GM12872 (cell line): ENCODE results near the gene CAND2.

ENCODE experiments used
- CTCF ChIP-seq: IDR thresholded peaks from 3 replicates; pipeline ENCODE4 v1.5.1; 2011; ENCODE audit warnings: low read depth, mild to moderate bottlenecking, low read length, moderate library complexity; ENCODE audit not compliant: insufficient read depth

Gene CAND2

GRCh38 chr3:12759693-12760565, 36.6 kb upstream of the CAND2 start:
- TF ChIP-seq CTCF, result no peak

DNA sequence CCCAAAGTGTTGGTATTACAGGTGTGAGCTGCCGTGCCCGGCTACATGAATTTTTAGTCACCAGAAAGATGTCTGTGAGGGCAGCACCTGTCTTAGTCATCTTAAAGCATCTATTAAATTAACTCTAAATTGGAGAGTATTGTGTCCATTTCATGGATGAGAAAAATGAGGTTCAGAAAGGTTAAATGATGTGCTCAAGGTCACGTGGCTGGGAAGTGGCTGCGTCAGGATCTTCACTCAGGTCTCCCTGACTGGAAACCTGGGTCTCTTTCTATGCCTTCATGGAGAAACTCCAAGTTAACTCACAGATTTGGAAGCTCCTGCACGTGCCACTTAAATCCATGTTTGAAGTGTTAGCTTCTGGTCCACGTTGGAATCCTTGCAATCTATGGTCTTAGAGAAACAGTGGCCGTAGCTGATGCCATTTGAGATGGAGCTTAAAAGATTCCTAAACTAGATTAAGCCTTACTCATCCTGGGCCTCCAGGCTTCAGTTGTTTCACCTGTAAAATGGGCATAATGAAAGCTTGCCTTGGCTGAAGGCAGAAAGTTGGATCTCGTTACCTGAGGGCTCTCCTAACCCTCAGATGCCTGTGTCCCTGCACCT, 32.2 kb upstream of the CAND2 start:
- no peak for TF ChIP-seq CTCF

GRCh38 chr3:12766541-12766940, 29.9 kb upstream of the CAND2 start:
- no peak for TF ChIP-seq CTCF

DNA sequence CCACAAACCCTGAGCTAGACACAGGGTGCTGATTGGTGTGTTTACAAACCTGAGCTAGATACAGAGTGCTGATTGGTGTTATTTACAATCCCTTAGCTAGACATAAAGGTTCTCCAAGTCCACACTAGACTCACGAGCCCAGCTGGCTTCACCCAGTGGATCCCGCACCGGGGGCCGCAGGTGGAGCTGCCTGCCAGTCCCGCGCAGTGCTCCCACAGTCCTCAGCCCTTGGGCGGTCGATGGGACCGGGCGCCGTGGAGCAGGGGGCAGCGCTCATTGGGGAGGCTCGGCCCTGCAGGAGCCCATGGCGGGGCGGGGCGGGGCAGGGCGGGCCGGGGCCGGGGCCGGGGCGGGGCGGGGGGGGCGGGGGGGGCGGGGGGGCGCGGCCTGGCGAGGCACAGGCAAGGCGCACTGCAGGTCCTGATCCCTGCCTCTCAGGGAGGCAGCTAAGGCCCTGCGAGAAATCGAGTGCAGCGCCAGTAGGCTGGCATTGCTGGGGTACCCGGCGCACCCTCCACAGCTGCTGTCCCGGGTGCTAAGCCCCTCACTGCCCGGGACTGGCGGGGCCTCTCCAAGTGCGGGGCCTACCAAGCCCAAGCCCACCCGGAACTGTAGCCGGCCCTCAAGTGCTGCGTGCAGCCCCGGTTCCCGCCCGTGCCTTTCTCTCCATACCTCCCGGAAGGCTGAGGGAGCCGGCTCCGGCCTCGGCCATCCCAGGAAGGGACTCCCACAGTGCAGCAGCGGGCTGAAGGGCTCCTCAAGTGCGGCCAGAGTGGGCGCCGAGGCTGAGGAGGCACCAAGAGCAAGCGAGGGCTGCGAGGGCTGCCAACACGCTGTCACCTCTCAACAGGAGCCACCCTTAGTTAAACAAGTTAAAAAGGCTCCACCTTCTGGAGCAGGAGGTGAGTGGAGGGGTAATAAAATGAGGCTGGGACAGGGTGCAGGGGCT, 27.6 kb upstream of the CAND2 start:
- TF ChIP-seq CTCF, result no peak

DNA sequence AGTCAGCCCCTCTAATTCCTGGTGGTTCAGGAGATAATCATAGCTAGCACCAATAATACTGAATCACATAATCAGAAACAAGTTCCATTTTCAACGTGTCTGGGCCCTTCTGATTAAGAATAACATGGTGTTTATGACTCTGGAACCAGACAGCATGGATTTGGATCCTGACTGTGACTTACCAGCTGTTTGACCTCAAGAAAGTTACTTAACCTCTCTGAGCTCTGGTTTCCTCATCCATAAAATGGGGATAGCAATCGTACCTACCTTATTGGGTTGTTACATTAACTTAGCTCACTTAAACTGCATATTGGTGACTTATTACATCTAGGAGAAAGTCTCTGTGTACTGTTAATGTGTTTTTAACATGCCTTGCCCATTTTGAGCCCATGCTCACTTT, 26.7 kb upstream of the CAND2 start:
- TF ChIP-seq CTCF, result no peak

DNA sequence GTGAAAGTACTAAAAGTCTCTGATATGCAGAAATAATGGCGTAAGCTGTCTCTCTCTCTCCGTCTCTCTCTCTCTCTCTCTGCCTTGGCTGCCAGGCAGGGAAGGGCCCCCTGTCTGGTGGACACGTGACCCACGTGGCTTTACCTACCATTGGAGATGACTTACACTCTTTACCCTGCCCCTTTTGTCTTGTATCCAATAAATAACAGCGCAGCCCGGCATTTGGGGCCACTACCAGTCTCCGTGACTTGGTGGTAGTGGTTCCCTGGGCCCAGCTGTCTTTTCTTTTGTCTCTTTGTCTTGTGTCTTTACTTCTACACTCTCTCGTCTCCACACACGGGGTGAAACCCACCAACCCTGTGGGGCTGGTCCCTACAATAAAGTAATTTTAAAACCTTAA, 25.2 kb upstream of the CAND2 start:
- no peak for TF ChIP-seq CTCF

DNA sequence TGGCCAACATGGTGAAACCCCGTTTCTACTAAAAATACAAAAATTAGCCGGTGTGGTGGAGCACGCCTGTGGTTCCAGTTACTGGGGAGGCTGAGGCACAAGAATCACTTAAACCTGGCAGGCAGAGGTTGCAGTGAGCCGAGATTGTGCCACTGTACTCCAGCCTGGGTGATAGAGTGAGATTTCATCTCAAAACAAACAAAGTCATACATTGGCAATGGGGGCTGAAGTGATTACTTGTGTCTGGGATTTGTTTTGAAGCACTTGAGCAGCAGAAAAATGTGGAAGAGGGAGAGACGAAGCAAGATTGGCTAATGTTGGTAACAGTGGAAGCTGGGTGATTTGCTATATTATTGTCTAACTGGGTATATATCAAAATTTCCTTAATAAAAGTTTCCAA, 24.0 kb upstream of the CAND2 start:
- no peak for TF ChIP-seq CTCF
